K562 (cell line): ENCODE results near the gene CNGB1. TPM values are rescaled to one million over a fixed set of nuclear protein-coding genes. Genes with fewer than 3 reads are reported as not detected.

Source experiments
- ATAC-seq: fragments of 200-7000 bp; cut with Tn5 transposase; 3 replicates; pipeline ENCODE4 v1.9.1; 2020; ENCODE audit warnings: moderate library complexity
- BruUV-seq: library from RNA; stranded (reverse); fragments of 400-500 nt; replicated peaks from 2 replicates; lab custom pipeline; 2021; lab: Mats Ljungman, UMichigan
- CTCF ChIA-PET: fragments of 300-600 bp; formaldehyde crosslinking; extraction: SDS; loops from one replicate; lab custom pipeline; 2021; ENCODE audit warnings: low intra/inter-chr PET ratio; lab: Yijun Ruan, JAX
- POLR2A ChIA-PET: fragments of 300-600, 350-650 bp; sonication (Branson Sonifier 250); formaldehyde crosslinking; extraction: SDS; loops from one replicate; lab custom pipeline; 2021; ENCODE audit warnings: antibody characterized with exemption, inconsistent platforms; lab: Yijun Ruan, JAX
- DNase-seq, 4 experiments: peaks; one replicate each; pipeline versions ENCODE4 v3.0.0 to v3.0.0-alpha.2; 2011 to 2018; ENCODE audit warnings: low spot score in 3 of 4, mixed read lengths in 3 of 4; ENCODE audit errors: extremely low read depth in 1 of 4
- FAIRE-seq: peaks from 2 replicates; lab custom pipeline; 2011; peaks lifted over from hg19 to GRCh38; lab: Jason Lieb, UNC
- H2AFZ ChIP-seq: 2 replicates; pipeline ENCODE4 v1.6.0; 2011; ENCODE audit warnings: low read depth, low read length, control low read depth, inconsistent platforms
- H3K27ac ChIP-seq: fragments of 200-600 bp; 3 replicates; pipeline ENCODE4 v1.8.0; 2011; ENCODE audit warnings: low read depth, mild to moderate bottlenecking, control low read depth, inconsistent platforms, low read length, moderate library complexity, mixed read lengths; ENCODE audit errors: extremely low read depth
- H3K27me3 ChIP-seq, 2 experiments: fragments of 300-600 bp in 1 of 2; 2 replicates in 1 of 2; 3 replicates in 1 of 2; pipeline versions ENCODE4 v1.6.0 to v1.8.0; 2011; ENCODE audit warnings: inconsistent platforms in 2 of 2, low read length in 2 of 2, mild to moderate bottlenecking in 1 of 2, mixed read lengths in 1 of 2, moderate library complexity in 1 of 2; ENCODE audit not compliant: control insufficient read depth in 2 of 2, insufficient read depth in 2 of 2
- H3K36me3 ChIP-seq: fragments of 300-600 bp; 3 replicates; pipeline ENCODE4 v1.8.0; 2011; ENCODE audit warnings: mild to moderate bottlenecking, low read length, inconsistent platforms; ENCODE audit not compliant: control insufficient read depth, insufficient read depth
- H3K4me1 ChIP-seq, 2 experiments: fragments of 200-600 bp in 1 of 2; replicated peaks in 1 of 2; 2 replicates in 1 of 2; 3 replicates in 1 of 2; pipeline versions ENCODE4 v1.5.1 to v1.8.0; 2011; ENCODE audit warnings: inconsistent platforms in 2 of 2, low read length in 2 of 2, mild to moderate bottlenecking in 1 of 2, mixed read lengths in 1 of 2, moderate library complexity in 1 of 2; ENCODE audit not compliant: control insufficient read depth in 2 of 2, insufficient read depth in 2 of 2
- H3K4me2 ChIP-seq: 2 replicates; pipeline ENCODE4 v1.6.1; 2011; ENCODE audit warnings: low read length, control low read depth, inconsistent platforms, mixed read lengths; ENCODE audit not compliant: insufficient read depth
- H3K4me3 ChIP-seq: fragments of 200-600 bp; sonication (generic), shearing (Covaris generic); 2 replicates; pipeline ENCODE4 v1.5.1; 2016; ENCODE audit warnings: control low read depth, inconsistent platforms
- H3K79me2 ChIP-seq: fragments of 200-600 bp; 3 replicates; pipeline ENCODE4 v1.8.0; 2011; ENCODE audit warnings: low read length, inconsistent platforms; ENCODE audit not compliant: control insufficient read depth, insufficient read depth
- H3K9ac ChIP-seq, 2 experiments: 2 replicates each; pipeline versions ENCODE4 v1.6.0 to v1.6.1; 2011; ENCODE audit warnings: low read depth in 2 of 2, low read length in 2 of 2, control low read depth in 1 of 2, inconsistent platforms in 1 of 2, mild to moderate bottlenecking in 1 of 2, mixed read lengths in 1 of 2; ENCODE audit not compliant: insufficient read depth in 1 of 2
- H3K9me1 ChIP-seq: one replicate; pipeline ENCODE4 v1.6.0; 2011; ENCODE audit warnings: inconsistent platforms, mild to moderate bottlenecking, low read length, moderate library complexity; ENCODE audit not compliant: control insufficient read depth, insufficient read depth
- H3K9me3 ChIP-seq: replicated peaks from 2 replicates; pipeline ENCODE4 v1.5.1; 2011; ENCODE audit warnings: low read depth, low read length, inconsistent platforms; ENCODE audit not compliant: control insufficient read depth, insufficient read depth
- H4K20me1 ChIP-seq: replicated peaks from 2 replicates; pipeline ENCODE4 v1.6.1; 2011; ENCODE audit warnings: low read length, inconsistent platforms, mixed read lengths; ENCODE audit not compliant: control insufficient read depth, insufficient read depth
- BCOR ChIP-seq: fragments of 450-650 bp; IDR thresholded peaks from 2 replicates; pipeline ENCODE4 v1.6.1; 2016
- CC2D1A ChIP-seq: fragments of 450-650 bp; IDR thresholded peaks from 2 replicates; pipeline ENCODE4 v1.6.1; 2017; ENCODE audit warnings: mild to moderate bottlenecking
- KDM1A ChIP-seq, 2 experiments: fragments of 450-650 bp; IDR thresholded peaks; 2 replicates each; pipeline ENCODE4 v1.6.1; 2016; ENCODE audit warnings: mild to moderate bottlenecking in 2 of 2
- NRF1 ChIP-seq, 2 experiments: fragments of 450-650 bp; IDR thresholded peaks in 1 of 2; conservative IDR thresholded peaks in 1 of 2; 2 replicates each; pipeline ENCODE4 v1.6.1; 2014; ENCODE audit warnings: mild to moderate bottlenecking in 2 of 2
- POLR2AphosphoS2 ChIP-seq: IDR thresholded peaks from 2 replicates; pipeline ENCODE4 v1.6.1; 2012; ENCODE audit warnings: low read length, improper control_type of control experiment
- RBM25 ChIP-seq: fragments of 200-400 bp; formaldehyde crosslinking; IDR thresholded peaks from 2 replicates; pipeline ENCODE4 v1.6.1; 2018; ENCODE audit warnings: low read length, low read depth, moderate library complexity; ENCODE audit not compliant: severe bottlenecking
- ZC3H8 ChIP-seq: fragments of 450-650 bp; IDR thresholded peaks from 2 replicates; pipeline ENCODE4 v1.6.1; 2017
- ZNF740 ChIP-seq, 3 experiments: fragments of 200-800 bp in 1 of 3; sonication (Bioruptor generic) in 1 of 3; sonication (generic) in 1 of 3; formaldehyde crosslinking in 1 of 3; IDR thresholded peaks; 2 replicates each; pipeline versions ENCODE4 v1.6.1 to v1.8.0; 2016 to 2022; ENCODE audit warnings: mild to moderate bottlenecking in 2 of 3, missing compliant biosample characterization in 2 of 3, missing genetic modification characterization in 2 of 3, missing genetic modification reagents in 1 of 3
- ZZZ3 ChIP-seq: fragments of 450-650 bp; IDR thresholded peaks from 2 replicates; pipeline ENCODE4 v1.6.1; 2016; ENCODE audit warnings: antibody characterized with exemption, mild to moderate bottlenecking, moderate library complexity
- WGBS: fragments of 100-300 bp; shearing (Covaris generic); methylation state at CpG from one replicate; pipeline ENCODE4 v1.1.6; 2016; ENCODE audit warnings: low coverage, mixed read lengths; ENCODE audit not compliant: insufficient coverage; ENCODE audit errors: missing lambda C conversion rate; 5-methylcytosine and 5-hydroxymethylcytosine counted together
- in situ Hi-C: fragments of 300-500 bp; cut with MboI; formaldehyde crosslinking; loops from 4 replicates; pipeline ENCODE4 v1.15.0; 2018; ENCODE audit warnings: inconsistent platforms, mixed read lengths
- intact Hi-C: fragments of 100-400 bp; cut with micrococcal nuclease; formaldehyde crosslinking; loops from 2 replicates; pipeline ENCODE4 v1.14.2; 2022
- polyA plus RNA-seq, 8 experiments: library from polyadenylated mRNA; depleted of rRNA in 4 of 8; stranded (reverse) in 5 of 8; unstranded in 3 of 8; fragments of >200 nt; fragmentation: Nextera tagmentation in 2 of 8; fragmentation: Illumina TruSeq in 1 of 8; extraction: Ambion mirVana in 2 of 8; extraction: Trizol in 1 of 8; gene quantifications; 2 replicates each; pipeline versions ENCODE4 v1.2.1 to v1.2.3, GENCODE V29; 2011 to 2014; ENCODE audit warnings: inconsistent platforms in 1 of 8, missing spikeins in 1 of 8
- total RNA-seq, 7 experiments: library from RNA; depleted of rRNA in 6 of 7; stranded (reverse); fragments of >200 nt in 6 of 7; fragmentation: Illumina TruSeq in 2 of 7; extraction: Trizol in 2 of 7; gene quantifications; 2 replicates each; pipeline versions ENCODE4 v1.2.1 to v1.2.3, GENCODE V29; 2011 to 2021; ENCODE audit warnings: low replicate concordance in 1 of 7

Gene CNGB1
- total and polyA plus RNA-seq, 9 of the 15 experiments (the other 6 are each of a cell fraction or from before 2014, with no cell fraction given), result not detected

DNA sequence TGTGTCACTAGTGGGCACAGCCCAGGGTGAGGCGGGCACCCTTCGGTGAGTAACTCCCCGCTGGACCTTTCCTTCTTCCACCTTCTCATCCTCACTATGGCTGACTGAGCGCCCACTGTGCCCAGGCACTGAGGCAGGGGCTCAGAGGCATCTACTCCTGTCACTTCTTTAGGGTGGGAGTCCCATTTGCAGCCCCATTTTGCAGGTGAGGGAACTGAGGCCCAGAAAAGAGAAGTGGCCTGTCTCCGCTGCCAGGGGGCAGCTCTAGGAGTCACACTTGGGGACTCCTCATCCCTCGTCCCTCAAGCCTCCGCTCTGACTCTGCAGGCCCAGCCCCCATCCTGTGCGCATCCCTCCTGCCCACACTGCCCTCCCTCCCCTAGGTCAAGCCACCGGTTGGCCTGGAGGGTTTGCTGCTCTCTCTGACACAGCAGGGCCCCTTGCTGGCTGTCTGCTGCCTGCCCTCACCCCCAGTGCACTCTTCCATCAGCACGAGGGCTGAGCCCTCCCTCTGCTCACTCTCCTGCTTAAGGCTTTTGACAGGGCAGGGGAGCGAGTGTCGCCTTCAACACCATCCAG, 62.4 kb downstream of the CNGB1 start:
- H2AFZ ChIP-seq, result no peak overlapping the region
- no peaks in the 10 kb centered on the region for H3K36me3 ChIP-seq
- FAIRE-seq, result no peak
- no peaks in the 10 kb centered on the region for H3K9me1 ChIP-seq
- peaks cover 9% of the 10 kb centered on the region; the same call in 1 of the 2 replicates for H4K20me1 ChIP-seq
- no peak overlapping the region for H3K4me2 ChIP-seq
- ChIA-PET CTCF (interaction anchor here (0.7 to 1.1 kb wide), 2 partner anchors 91 to 93 kb away, joined by 3 read pairs; partner anchors contain the start of gene USB1), POLR2A (no interaction called here)
- DNase-seq, result no peak
- H3K9me3 ChIP-seq, result no peaks in the 10 kb centered on the region
- H3K79me2 ChIP-seq, result no peaks in the 10 kb centered on the region
- no peak overlapping the region for H3K27ac ChIP-seq
- intact Hi-C loops (loop anchor here (10.0 kb wide), 2 partner anchors 576 to 746 kb away; no protein-coding TSS in a partner anchor), in situ Hi-C loops (no loop called here)
- BruUV-seq, result no TSS peak
- peaks cover 2 to 9% of the 10 kb centered on the region in 2 experiments; a peak in 2 of 5 replicates for H3K4me1 ChIP-seq
- H3K27me3 ChIP-seq, result peaks cover 28 to 83% of the 10 kb centered on the region in 2 experiments
- no peak; the same call in 2 of the 3 replicates for ATAC-seq
- 8% methylated on average over 11 of the region's 12 CpGs for WGBS
- no peak overlapping the region for H3K4me3 ChIP-seq
- TF ChIP-seq BCOR (0 out of 2 replicates have a peak, but pooled peaks have one; percentile 15), CC2D1A (no peak), ZZZ3 (no peak), ZC3H8 (no peak), NRF1 (conservative IDR thresholded peaks at IDR 0.05 in 1 of 2, IDR thresholded peaks at IDR 0.05 in 1 of 2) (peak; percentile 13 to 25; a peak in 1 of 4 replicates), RBM25 (peak; percentile 29), ZNF740 (CRISPR knock-in tag; IDR thresholded peaks at IDR 0.05) (no peak), ZNF740 (tag; IDR thresholded peaks at IDR 0.05) (no peak), POLR2AphosphoS2 (no peak), KDM1A (IDR thresholded peaks at IDR 0.05) (no peak)
- no peak overlapping the region for H3K9ac ChIP-seq
